ENCODE measurements around the gene FLYWCH1. TPM values are rescaled to one million over a fixed set of nuclear protein-coding genes. Genes with fewer than 3 reads are reported as not detected.

FLYWCH1 gene
- total and polyA plus RNA-seq, 10 of the 15 experiments (the other 5 are each of a cell fraction or from before 2014, with no cell fraction given) = 0.47 to 33.8 (median 11.2) TPM

GRCh38 chr16:2964475-2965336, 53.0 kb downstream of the FLYWCH1 start:
- Histone ChIP-seq H3K36me3 (ENCODE audit: control insufficient read depth in 2 of 2, insufficient read depth in 2 of 2, low read length in 1 of 2) (no peaks in the 10 kb centered on the region), H3K4me3 (peak overlapping the region; percentile 69), H3K4me1 (ENCODE audit: control insufficient read depth, insufficient read depth, low read length) (peaks cover 37% of the 10 kb centered on the region), H3K4me2 (ENCODE audit: control insufficient read depth, insufficient read depth) (peak overlapping the region; percentile 94), H3K27ac (ENCODE audit: control insufficient read depth, insufficient read depth) (no peak overlapping the region), H3K27me3 (replicated peaks in 1 of 2; ENCODE audit: control insufficient read depth in 2 of 2, insufficient read depth in 2 of 2, low read length in 1 of 2) (no peaks in the 10 kb centered on the region), H4K20me1 (ENCODE audit: control insufficient read depth, insufficient read depth) (no peaks in the 10 kb centered on the region), H3K9ac (ENCODE audit: control insufficient read depth, insufficient read depth, low read length) (0 out of 2 replicates have a peak overlapping the region, but pooled peaks have one; percentile 2), H2AFZ (ENCODE audit: control insufficient read depth, low read depth, low read length) (peak overlapping the region; percentile 37), H3K79me2 (ENCODE audit: control insufficient read depth, insufficient read depth, low read length) (peaks cover 4% of the 10 kb centered on the region), H3K9me3 (replicated peaks; ENCODE audit: control insufficient read depth, insufficient read depth, low read length) (no peaks in the 10 kb centered on the region)
- TF ChIP-seq BACH1 (IDR thresholded peaks at IDR 0.05; ENCODE audit: borderline replicate concordance) (no peak), BHLHE40 (IDR thresholded peaks at IDR 0.05; ENCODE audit: borderline replicate concordance in 1 of 2, low read depth in 2 of 2, low read length in 1 of 2) (peak in 1 of 2 experiments; percentile 56; a peak in 1 of 4 replicates), PAX5 (IDR thresholded peaks at IDR 0.05; ENCODE audit: borderline replicate concordance, low read depth, low read length) (no peak), SPI1 (IDR thresholded peaks at IDR 0.05; ENCODE audit: borderline replicate concordance, insufficient read depth, low read depth, low read length) (peak; percentile 50; the same call in 1 of the 2 replicates)
- 2% methylated on average over 54 of the region's 68 CpGs for WGBS (ENCODE audit: insufficient coverage, insufficient replicate concordance, low lambda C conversion rate, missing lambda C conversion rate)
- FAIRE-seq (no peak), DNase-seq (ENCODE audit: low read depth, low spot score) (no peak), ATAC-seq (peak; percentile 60)
- ChIA-PET RAD21 (ENCODE audit: unreplicated experiment) (interaction anchor here (0.6 to 1.3 kb wide), 7 partner anchors 10 to 82 kb away, joined by 3 to 6 read pairs (median 4); partner anchors contain the start of genes FLYWCH1 and FLYWCH2), CTCF (interaction anchor here (1.0 to 4.7 kb wide), 4 partner anchors 15 to 45 kb away, joined by 4 to 20 read pairs (median 6); partner anchors contain the start of gene PKMYT1), POLR2A (interaction anchor here (0.6 to 1.3 kb wide), 8 partner anchors 8 to 212 kb away, joined by 3 to 8 read pairs (median 4); no protein-coding TSS in a partner anchor), SMC1A (ENCODE audit: uncharacterized antibody, unreplicated experiment) (interaction anchor here (0.7 to 1.0 kb wide), 4 partner anchors 8 to 54 kb away, joined by 3 to 4 read pairs (median 3); no protein-coding TSS in a partner anchor)
- in situ Hi-C loops (cut with MboI) = no loop called here
- intact Hi-C loops (cut with micrococcal nuclease; ENCODE audit: unreplicated experiment) = loop anchor here (2.0 kb wide), 1 partner anchor 60 kb away; no protein-coding TSS in a partner anchor
- BruUV-seq (replicated peaks) = TSS peak; percentile 74
